ENCODE results near the gene CDIP1.

GRCh38 chr16:4514606-4515005, 24.0 kb downstream of the CDIP1 start:
- TF ChIP-seq REST (IDR thresholded peaks at IDR 0.05; ENCODE audit: unreplicated experiment) (no peak), POLR2AphosphoS5 (IDR thresholded peaks at IDR 0.05; ENCODE audit: low read depth) (no peak), EZH2 (IDR thresholded peaks at IDR 0.05; ENCODE audit: low read depth, unreplicated experiment) (no peak), STAT1 (IDR thresholded peaks at IDR 0.05; ENCODE audit: unreplicated experiment) (no peak), JUNB (IDR thresholded peaks at IDR 0.05; ENCODE audit: unreplicated experiment) (no peak)
- TF ChIP-seq, protein P1, sequence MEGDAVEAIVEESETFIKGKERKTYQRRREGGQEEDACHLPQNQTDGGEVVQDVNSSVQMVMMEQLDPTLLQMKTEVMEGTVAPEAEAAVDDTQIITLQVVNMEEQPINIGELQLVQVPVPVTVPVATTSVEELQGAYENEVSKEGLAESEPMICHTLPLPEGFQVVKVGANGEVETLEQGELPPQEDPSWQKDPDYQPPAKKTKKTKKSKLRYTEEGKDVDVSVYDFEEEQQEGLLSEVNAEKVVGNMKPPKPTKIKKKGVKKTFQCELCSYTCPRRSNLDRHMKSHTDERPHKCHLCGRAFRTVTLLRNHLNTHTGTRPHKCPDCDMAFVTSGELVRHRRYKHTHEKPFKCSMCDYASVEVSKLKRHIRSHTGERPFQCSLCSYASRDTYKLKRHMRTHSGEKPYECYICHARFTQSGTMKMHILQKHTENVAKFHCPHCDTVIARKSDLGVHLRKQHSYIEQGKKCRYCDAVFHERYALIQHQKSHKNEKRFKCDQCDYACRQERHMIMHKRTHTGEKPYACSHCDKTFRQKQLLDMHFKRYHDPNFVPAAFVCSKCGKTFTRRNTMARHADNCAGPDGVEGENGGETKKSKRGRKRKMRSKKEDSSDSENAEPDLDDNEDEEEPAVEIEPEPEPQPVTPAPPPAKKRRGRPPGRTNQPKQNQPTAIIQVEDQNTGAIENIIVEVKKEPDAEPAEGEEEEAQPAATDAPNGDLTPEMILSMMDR (conservative IDR thresholded peaks at IDR 0.05; ENCODE audit: low read depth in 2 of 2) = no peak
